CD4-positive, alpha-beta T cell treated with Interleukin-12 subunit alpha and Interleukin-12 subunit beta, for 1 hour (primary cell): ENCODE data around the gene KRT5.

Experiments used
- DNase-seq: peaks from one replicate; pipeline ENCODE4 v3.0.0-alpha.2; 2020

The KRT5 gene

DNA sequence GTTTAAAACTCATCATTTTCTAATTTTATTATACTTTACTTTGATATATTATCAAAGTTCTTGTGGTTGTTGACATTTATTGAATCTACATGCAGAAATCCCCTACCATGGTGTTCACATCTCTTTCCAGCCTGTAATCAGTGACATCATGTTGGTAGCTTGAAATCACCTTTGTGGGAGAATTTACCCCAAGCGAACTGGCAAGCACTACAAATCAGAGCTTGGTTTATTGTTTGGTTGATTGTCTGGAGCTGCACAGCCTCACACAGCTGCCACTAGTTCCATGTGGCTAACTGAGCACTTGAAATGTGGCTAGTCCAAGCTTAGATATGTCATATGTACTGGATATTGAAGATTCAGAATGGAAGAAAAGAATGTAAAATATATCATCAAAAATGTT, 15.4 kb upstream of the KRT5 start:
- no peak for DNase-seq

DNA sequence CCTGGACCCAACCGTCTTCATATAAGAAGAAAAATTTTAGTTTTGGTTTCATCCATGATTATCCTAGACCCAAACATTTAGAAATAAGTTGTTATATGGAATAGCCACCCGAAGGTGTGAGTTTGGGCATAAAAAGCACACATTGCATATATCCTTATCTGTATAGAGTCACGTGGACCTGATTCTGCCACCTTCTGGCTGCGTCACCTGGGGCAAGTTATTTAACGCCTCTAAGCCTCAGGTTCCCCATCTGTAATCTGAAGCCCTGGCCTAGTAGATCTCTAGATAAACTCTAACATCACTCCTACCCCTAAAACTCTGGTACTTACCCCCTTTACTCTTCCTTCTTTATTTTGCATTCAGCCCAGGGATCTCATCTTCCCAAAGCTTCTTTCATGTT, 14.3 kb upstream of the KRT5 start:
- no peak for DNase-seq

DNA sequence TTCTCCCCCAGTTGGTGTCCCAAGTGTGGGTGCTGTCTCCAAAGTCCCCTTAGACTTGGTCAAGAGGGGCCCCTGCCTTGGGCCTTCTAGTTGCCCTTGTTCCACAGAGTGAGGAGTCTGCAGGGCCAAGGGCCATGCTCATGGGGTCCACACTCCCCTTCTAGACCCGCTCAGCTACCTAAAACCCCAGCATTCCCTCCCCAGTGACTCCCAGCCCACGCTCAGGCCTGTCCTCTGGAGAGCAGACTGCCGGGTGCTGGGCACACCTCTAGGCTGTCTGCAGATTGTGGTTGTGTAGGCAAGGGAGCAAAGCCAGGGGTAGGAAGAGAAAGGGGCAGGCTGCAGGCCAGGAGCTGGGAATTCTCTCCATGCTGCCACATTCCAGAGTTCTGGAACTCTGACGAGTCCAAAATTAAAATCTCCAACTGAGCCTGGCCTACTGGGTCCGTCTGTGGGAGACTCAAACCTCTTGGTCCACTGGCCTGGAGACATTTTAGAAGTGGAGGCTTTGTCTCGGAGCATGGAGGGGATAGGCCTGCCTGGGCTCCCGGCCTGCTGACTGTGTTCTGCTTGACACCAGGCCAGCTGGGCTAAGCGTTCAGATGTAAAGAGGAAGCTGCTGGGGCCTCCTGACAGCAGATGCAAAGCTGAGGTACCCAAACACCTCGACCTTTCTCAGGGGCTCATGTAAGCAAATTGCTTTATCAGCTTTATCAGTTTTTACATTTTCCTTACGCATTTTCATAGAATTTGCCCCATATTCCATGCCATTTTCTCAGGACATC, 13.7 kb upstream of the KRT5 start:
- no peak for DNase-seq

DNA sequence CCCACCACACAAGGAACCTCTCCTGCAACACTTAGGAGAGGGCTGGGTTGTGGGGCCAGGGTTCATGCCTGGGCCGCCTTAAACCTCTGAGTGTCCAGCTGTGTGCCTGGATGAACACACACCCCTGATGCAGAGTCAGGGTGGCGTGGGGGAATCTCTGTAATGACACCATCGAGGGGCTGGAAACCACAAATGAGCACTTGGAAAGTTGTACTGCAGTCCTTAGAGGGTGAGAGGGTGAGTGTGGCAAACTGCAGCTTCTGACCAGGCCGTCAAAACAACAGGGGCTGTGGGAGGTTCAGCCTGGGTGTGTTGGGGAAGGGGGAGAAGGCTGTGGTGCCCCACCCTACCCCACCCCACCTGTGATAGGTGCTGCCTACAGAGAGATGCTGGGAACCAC, 12.4 kb upstream of the KRT5 start:
- DNase-seq = no peak

DNA sequence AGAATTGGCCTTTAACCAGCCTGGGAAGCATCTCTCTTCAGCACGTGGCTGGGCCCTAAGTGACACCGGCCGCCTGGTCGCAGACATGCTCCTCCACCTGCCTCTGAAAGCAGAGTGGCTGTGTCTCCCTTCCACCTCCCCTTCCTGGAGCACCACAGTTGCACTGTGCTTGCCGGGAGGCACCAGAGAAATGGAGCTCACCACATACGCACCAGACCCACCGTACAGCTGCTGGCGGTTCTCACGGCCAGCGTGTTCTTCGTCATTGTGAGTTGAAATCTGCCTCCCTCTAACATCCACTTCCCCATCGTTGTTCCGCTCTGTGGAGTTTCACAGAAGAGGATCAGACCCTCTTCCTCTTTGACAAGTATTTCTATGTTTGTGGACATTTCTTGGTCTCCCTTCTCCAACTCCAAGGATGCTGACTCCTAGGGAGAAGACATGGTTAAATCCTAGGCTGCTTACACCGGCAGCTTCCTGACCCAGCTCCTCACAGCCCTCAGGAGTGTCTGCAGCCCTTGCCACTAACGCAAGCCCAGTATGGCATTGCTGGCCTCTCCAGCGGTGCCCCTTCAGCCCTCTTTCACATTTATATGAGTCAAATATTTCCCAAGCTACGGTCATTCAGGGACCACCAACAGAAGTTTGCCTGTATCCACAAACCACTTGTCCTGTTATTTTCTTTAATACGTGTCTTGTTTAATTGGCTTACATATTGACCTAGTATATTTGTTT, 11.5 kb upstream of the KRT5 start:
- peak; percentile 7 for DNase-seq

DNA sequence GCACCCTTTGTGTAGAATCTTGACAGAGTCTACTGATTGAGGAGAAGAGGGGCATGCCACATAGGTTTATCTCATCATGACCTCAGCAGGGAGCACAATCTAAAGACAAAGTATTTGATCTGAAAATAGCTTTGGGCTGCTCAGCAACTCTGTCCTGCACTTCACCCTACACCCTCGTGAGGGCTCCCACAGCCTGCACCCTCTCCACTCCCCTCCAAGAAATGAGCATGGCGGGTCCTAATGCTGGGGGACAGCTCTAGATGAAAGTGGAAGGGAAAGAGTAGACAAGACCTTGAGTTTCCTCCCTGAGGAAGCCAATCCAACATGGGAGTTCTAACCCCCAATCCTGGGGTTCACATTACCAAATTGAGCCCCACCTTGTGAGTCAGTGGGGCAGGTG, 10.7 kb upstream of the KRT5 start:
- DNase-seq = no peak

DNA sequence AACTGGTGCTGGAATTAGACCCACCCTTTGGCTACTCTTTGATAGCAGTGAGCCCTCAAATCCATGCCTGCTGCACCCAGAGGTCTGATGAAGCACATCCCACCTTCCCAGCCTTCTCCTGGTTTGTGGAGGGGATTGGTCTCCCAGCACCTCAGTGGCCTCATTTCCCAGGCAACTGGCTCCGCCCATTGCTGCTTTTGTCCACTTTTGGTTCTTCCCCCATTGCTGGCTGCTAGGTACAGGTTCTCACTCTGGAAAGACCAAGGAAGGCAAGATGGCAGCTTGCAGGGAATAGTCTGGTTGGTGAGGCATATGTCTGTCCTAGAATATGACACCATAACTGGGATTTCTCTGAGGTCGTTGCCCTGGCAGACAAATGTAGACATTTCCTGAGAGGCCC, 10.2 kb upstream of the KRT5 start:
- DNase-seq = no peak

DNA sequence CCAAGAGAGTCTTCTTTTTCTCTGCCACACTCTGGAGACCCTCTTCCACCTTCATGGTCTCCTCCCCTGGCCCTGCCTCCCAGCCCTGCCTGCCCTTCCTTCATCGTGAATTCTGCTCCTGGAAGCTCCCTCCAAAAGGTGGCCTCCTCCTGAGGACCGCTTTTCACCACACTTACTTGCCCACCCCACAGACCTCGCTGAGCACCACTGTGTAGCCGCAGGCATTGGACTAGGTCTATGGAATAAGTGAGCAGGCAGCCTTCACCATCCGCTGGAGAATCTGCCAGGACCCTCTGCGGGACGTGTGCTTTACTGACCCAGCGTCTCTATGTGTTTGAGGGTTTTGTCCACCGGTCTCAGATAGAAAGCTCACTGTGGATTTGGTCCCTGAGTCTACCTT, 9.7 kb upstream of the KRT5 start:
- DNase-seq = no peak

DNA sequence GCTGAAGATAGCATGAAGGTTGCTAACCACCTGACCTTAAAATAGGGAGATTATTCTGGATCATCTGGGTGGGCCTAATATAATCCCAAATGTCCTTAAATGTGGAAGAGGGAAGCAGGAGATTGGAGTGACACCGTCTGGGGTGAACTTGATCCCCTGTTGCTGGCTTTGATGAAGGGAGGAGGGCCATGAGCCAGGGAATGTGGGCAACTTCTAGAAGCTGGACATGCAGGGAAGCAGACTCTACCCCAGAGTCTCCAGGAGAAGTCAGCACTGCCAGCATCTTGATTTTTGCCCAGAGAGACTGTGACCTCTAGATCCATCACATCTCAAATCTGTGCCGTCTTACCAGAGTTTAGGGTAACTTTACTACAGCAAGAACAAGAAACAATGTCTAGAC, 9.2 kb upstream of the KRT5 start:
- no peak for DNase-seq

DNA sequence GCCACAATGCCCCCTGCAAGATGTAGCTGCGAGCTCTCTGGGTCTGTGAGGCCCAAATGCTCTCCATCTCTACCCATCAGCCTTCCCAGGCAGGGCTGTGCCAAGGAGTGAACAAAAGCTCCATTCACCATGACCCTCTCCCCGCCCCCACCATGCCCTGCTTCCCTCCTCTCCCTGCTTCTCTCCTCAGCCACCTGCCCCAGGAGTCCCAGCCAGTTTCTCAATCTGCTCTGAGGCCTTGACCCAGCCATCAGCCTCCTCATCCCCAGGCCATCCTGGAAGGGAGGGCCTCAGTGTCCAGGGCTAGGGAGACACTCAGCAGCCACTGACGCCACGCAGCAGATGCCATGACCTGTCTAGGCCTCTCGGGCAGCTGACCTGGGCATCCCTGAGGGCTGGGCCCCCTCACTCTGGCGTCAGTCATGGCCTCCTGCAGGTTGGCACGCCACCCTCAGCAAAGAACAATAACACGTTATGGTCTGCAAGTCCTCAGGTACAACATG, 8.5 kb upstream of the KRT5 start:
- no peak for DNase-seq

DNA sequence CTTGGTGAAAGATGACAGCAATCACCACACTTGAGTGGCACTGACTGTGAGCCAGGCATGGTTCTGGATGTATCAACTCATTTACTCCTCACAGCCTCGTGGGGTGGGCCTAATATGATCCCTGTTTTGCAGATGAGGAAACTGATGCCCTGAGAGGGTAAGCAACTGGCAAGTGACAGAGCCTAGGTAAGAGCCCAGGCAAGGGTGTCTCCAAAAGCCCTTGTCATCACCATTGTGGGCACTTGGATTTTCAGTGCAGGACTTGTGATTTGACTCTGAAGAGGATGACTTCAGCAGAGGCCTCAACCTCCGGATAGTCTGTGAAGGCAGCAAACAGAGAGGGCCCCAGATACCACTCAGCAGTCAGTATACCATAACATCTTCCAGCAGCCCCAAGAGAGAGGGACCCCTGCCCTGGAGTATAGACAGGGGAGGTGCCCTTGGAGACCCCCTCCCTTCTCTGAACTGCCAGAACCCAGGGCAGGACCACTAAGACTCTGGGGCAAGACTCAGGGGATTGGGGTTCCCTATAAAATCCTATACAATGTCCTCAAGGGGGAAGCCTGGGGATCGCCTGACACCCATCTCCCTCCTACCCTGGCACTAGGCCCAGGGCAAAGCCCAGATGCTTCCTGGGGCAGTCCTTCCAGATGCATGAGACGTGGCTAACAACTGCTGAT, 7.1 kb upstream of the KRT5 start:
- DNase-seq = no peak

DNA sequence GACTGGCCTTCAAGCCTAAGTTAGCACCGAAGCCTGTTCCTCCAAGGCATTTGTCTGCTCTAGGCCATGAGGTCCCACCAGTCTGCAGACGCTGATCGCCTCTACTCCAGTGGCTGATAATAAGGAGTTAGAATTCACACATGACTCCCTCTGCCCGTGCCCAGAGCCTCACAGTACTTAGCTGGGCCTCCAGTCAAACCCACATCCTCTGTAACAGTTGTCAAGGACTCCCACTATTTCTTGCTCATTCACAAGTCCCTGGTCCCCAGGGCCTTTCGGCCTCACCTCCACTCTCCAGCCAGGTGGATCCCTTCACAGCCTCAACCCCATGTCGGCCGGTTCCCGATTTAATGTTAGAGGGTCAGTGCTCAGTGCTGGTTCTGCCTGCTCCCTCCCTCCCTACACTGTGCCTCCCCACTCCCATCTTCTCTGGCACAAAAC, 6.3 kb upstream of the KRT5 start:
- DNase-seq = peak; percentile 15

DNA sequence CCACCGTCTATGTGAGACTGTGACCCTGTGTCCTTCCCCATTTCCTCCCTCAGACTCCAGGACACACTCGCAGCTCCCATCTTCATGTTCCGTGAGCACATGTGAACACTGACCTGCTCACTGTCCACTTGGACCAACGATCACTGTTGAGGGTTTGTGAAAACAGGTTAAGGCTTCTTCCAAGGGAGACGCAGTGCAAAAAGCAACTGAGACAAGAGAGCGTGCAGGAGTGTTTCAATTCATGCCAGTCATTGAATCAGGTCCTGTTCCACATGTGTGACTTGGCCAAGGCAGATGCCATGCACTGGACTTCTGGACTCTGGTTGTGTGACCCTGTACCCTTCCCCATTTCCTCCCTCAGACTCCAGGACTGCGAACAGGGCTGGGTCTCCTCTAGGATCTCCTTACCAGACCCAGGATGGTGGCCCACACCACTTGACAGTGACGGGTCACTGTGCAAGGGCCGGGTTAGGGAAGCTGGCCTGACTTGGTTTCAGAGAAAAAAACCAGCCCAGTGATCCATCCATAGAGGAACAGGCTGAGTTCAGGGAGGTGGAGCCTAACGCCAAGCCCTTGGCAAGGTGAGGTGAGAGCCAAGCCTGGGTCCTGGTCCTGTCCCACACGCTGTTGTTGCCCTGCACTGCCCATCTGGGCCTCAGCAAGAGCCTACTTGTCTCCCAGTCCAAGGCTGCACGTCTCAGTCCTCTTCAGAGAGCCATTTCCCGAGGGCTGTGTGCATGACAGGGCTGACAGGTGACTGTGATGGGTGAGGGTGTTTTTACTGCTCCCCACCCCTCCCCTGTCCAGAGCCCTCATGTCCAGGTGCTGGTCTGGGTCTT, 5.7 kb upstream of the KRT5 start:
- DNase-seq = no peak

DNA sequence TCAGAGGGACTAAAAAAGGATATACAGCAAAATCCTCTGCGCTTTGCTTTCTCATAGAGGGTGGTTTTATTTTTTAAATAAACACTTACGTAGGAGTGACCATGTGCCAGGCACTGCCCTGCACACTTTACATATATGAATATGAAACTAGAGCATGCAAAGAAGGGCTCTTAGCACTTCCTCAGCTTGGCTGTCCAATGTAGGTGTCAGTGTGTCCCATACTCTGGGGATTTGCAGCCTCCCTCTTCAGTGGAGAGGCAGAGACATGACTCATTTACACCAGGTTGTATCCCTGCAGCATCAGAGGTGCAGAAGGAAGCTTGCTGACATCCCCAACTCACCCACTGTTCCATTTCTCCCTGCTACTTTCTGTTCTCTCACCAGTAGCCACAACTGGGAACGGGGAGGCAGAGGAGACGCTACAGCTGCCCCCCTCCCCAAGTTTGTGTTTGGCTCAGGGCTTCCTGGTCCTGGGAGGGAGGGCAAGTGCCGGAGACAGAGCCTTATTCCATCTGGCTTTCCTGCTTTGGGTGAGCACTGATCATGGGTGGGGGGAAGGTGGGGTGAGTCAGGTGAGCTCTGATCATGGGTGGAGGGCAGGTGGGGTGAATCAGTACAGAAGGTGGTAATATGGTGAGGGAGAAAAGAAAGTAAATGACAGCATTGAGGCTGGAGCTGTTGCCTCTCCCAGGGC, 4.9 kb upstream of the KRT5 start:
- DNase-seq = no peak

DNA sequence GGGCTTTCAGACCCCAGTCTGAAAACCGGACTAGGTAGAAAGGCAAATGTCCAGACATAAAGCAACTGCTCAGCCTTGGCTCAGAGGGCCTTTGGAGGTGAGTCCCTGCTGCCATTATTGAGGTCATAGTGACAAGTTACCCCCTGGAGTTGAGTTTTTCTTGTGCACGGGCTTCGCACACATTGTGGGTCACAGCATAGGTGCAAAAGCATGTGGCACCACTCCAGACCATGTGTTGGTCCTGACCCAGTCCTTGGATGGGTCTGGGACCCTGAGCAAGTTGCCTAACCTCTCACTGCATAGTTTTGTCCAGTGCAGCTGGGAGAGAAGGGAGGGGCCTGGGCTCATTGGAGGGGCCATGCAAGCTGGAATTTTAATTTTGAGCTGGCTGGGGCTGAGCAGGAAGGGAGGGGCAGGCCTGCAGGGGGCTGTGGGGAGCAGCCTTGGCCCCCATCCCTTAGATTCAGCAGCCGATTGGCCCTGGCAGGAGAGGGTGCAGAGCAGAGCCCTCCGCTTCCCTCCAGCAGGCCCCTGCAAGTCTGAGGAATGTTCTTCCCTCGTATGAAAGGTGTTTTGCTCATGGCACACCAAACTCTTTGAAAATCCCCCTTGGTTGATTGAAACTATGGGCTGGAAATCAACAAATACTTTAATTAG, 4.2 kb upstream of the KRT5 start:
- DNase-seq = no peak

DNA sequence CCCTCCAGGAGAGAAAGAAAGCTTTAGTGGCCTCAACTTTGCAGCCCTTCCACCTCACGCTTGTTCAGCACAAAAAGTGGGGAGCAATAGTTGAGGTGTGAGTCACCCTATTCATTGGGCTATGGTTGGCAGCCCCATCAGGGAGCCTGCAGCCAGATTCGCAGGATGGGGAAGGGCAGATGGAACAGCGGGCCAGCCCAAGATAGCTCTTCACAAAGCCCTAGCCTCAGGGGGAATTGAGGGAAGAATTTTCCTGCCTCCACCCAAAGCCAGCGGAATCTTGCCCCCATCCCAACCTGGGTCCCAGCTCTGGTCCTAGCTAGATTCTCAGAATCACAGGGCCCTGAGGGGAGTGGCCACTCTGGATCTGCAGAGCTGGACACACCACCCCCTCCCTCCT, 3.6 kb upstream of the KRT5 start:
- no peak for DNase-seq

DNA sequence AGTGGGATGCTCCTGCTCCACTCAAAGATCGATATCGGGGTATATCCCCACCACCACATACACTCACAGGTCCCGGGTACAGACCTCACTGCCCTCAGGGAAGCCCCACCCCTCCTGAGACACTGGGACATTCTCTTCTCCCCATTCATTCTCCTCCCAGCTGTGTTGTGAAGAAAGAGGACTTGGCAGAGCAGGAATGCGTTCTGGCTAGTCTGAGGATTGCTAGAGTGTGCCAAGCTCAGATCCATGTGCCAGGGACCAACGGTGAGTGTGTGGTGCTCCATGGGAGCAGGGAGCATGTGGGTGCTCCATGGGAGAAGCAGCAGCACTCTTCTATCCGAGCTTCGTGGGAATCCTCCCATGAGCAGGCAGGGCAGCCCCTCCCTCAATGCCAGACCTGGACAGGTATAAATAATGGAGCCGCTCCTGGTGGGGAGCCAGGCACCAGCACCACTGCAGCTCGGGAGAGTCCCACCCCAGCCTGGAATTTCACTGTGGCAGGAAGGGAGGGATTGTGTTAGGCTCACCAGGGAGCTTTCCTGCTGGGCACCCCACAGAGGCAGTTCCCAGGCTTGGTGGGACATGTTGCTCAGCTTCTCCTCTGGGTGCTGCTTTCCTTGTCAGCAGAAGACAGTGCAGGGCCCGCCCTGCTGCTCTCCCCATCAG, 2.3 kb upstream of the KRT5 start:
- no peak for DNase-seq

DNA sequence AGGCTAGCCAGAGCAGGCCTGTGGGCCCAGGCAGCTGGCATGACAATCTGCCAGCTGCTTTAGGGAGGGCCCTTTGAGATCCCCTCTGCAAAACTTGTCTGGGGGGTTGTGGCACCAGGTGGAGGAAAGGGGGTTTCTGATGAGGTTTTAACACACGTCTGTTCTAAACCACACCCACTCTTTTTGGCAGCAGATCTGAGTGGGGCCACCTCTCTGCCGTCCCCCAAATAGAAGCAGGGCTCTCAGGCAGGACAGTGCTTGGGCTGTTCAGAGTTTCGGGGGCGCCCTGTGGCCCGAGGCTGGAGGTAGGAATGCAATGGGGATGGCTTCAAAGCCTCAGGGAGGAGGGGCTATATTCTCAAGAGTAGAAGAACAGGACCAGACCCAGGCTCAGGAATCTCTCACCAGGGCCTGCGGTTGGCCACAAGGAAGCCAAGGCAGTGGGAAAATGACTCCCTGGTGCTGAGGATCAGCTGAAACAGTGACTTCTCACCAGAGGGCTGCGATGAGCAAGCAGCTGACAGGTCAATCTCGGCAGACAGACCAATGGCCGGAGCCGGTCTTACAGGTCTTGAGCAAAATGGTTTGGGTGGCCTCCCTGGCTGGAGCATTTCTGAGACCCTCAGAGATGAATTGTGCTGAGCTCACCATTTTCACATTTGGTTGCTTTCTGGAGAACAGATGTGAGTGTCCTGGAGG, 1.5 kb upstream of the KRT5 start:
- DNase-seq = no peak

DNA sequence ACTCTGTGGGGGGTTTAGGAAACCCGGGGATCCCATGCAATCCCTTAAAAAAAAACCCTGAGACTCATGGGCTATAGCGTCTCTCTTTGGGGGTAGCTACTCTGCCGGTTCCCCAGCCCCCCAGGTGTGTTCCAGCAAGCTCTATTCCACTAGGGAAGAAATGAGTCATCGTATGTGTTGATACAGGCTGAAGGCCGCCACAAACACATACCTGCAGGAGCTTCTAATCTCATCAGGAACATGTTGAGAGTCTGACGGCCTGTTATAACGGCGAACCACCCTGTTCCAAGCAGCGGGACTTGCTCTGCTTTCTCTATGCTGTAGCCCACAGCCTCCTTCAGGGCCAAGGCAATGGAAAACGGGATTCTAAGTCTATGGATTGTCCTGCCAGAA, 977 bp upstream of the KRT5 start:
- no peak for DNase-seq

DNA sequence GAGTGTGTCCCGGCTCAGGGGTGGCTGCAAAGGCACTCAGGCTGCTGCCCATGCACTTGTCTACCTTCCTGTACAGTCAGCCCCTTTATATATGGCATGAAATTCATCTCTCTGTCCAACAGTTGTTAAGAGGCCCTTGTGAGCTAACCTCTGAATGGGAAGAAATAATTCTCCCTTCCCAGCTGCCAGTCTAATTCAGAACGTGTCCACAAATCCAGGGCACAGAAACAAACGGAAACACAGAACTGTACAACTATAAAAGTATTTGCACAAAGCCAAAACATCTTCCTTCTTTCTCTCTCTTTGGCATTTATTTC, 849 bp downstream of the KRT5 start:
- no peak for DNase-seq
